Smooth muscle cell of the brain vasculature (primary cell): ENCODE results near the gene S100A9.

ENCODE experiments used
- DNase-seq: peaks from one replicate; pipeline ENCODE4 v3.0.0-alpha.2; 2012; ENCODE audit warnings: low read depth, low spot score

Gene S100A9

DNA sequence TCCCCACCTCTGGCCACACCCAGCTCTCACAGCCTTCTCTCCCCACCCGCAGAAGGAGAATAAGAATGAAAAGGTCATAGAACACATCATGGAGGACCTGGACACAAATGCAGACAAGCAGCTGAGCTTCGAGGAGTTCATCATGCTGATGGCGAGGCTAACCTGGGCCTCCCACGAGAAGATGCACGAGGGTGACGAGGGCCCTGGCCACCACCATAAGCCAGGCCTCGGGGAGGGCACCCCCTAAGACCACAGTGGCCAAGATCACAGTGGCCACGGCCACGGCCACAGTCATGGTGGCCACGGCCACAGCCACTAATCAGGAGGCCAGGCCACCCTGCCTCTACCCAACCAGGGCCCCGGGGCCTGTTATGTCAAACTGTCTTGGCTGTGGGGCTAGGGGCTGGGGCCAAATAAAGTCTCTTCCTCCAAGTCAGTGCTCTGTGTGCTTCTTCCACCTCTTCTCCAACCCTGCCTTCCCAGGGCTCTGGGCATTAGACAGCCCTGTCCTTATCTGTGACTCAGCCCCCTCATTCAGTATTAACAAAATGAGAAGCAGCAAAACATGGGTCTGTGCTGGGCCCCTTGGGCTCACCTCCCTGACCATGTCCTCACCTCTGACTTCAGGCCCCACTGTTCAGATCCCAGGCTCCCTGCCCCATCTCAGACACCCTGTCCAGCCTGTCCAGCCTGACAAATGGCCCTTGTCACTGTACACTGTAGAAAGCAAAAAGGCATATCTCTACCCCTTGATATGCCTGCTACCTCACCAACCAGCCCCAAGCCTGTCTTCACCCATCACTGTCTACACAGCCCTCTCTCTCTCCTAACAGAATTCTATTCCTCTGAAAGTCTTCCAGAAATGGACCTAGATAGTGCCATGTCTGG, 3.2 kb downstream of the S100A9 start:
- no peak for DNase-seq

DNA sequence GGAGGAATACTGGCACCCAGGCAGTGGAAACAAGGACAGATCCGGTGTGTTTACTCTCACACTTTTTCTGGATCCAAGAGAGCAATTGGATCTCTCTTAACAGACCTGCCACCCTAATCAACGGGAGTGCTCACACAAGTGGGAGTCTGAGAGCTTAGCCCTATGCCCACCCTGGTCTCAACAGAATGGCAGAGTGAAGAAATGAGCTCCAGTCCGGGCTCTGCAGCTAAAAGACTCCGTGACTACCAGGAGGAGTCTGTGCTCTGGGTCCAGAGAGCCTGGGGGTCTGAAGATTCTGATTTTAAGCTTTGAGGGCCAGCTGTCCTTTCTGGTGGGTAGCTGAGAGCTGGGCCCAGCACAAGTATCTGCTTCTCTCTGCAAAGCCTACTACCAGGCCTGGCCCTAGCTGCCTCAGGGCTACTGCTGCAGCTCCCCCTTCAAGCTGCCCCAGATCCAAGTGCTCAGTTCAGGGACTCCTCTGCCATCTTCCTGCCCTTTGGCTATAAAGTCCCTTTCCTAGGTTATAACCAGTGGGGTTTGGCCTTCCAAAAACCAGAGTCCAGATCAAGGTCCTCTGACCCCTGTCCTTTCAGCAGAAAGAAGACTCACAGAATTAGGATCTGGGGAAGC, 3.9 kb downstream of the S100A9 start:
- DNase-seq, result no peak

DNA sequence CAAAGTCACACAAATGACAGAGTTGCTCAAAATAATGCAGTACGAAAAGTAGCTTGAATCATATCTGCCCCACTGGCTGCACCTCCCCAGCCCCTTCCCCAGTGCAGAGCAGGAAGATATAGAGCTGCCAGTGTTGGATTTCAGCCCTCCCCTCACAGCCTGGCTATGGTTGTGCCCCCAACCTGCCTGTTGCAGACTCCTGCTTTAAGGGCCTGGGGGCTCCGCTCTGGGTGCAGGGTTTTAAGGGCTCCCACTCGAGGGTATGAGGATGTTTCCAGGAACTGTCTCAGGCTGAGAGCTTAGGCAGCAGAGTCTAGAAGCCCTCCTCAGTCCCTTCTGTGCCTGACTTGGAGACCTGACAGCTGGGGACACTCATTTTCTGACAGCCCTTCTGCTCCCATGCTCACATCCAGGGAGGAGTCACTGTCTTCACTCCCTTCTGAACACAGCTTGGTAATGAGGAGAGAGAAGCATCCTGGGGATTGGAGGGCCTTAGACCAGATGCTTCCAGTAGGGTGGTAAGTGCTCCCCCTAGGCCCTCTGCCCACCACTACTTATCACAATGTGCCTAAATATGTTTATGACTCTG, 4.6 kb downstream of the S100A9 start:
- DNase-seq, result no peak

- DNase-seq, result no peak
Measured at GRCh38 chr1:153363641-153364040, 6.0 kb downstream of the S100A9 start.

- DNase-seq, result no peak
Measured at GRCh38 chr1:153364156-153364555, 6.5 kb downstream of the S100A9 start.

DNA sequence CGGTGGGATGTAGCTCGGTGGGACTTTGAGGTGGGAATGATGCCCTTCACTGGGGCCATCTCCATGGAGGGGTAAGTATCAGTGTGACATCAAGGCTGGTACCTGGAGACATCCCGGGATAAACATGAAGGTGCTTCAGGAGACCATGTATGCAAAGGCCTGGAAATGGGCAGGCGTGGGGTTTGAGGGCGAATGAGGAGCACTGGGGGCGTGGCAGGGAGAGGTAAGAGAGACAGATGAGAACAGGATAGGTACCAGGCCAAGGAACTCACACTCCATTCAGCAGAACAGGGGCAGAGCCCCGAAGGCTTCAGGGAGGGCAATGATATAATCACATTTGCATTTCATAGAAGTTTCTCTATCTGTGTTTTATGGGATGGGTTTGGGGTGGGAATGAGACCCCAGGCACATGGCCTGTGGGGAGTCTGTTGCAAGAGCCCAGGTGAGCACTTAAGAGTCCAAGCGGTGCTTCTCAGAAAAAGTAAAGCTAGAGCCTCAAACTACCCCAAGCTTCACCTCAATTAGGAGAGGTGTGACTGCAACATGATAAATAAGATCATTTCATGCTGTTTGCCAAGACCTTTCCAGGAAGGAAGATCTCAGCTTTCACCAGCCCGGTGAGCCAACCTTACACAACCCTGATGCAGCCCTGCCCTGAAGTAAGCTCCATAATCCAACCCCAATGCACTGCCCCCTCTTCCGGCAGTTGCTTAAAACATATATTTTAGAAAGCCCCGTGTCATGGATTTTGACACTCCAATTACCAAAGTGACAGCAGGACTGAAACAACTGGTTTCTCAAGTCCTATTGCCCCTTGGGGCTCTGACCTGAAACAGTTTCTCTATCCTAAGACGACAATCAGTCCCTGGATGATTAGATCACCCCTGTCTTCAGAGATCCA, 7.4 kb downstream of the S100A9 start:
- DNase-seq, result no peak

GRCh38 chr1:153365696-153366095, 8.0 kb downstream of the S100A9 start:
- no peak for DNase-seq

DNA sequence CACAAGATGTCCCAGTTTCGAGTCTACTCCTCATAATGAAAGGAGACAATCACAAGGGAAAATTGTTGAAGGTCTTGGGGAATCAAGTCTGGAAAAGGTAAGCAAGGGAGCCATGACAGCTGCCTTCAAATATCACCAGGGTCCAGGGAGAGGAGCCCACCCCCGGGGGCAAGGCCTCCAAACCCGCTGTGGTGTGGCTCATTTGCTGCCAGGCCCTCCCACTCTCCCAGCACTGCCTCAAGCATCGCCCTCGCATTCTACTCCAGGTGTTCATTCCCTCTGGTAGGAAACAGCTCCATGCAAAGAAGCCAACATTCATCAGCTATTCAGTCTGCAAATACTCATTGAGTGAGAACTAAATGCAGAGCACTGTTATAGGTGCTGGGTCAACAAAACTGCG, 8.6 kb downstream of the S100A9 start:
- no peak for DNase-seq

- no peak for DNase-seq
Measured at GRCh38 chr1:153367090-153367489, 9.4 kb downstream of the S100A9 start.

GRCh38 chr1:153368495-153368894, 10.8 kb downstream of the S100A9 start:
- DNase-seq, result no peak

GRCh38 chr1:153370146-153370545, 12.5 kb downstream of the S100A9 start:
- DNase-seq, result no peak

- DNase-seq, result no peak
Measured at GRCh38 chr1:153371231-153371630, 13.6 kb downstream of the S100A9 start.

DNA sequence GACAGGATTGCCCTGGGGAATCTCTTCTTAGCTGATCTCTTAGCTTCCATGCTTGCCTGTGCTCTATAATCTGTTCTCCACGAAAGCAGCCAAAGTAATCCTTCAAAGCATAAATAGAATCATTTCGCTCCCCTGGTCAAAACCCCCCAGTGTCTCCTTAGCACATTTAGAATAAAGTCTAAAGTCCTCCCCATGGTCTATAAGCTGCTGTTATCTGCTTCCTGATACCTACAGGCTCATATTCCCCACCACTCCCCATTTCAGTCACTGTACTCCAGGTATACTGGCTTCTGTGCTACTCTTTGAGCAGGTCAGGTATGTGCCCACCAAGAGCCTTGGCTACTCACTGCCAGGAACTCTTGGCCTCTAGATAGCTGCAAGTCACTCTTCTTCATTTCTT, 14.9 kb downstream of the S100A9 start:
- DNase-seq, result no peak

DNA sequence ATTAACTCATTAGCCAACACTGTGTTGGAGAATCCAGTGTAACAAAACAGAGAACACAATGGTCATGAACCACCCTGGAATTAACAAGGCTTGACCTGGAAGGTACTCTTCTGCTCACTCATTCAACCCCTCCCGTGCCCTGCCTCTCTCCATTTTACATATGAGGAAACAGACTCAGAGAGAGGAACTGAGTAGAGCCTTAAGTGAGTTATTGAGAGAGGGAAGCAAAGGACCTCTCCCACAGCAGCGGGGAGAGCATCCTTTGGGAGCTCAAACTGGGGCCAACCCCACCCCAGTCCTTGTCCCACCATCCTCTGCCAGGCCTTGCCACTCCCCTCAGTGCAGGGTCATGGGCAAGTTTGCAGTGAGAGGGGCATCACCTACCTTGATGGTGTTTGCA, 16.4 kb downstream of the S100A9 start:
- no peak for DNase-seq

DNA sequence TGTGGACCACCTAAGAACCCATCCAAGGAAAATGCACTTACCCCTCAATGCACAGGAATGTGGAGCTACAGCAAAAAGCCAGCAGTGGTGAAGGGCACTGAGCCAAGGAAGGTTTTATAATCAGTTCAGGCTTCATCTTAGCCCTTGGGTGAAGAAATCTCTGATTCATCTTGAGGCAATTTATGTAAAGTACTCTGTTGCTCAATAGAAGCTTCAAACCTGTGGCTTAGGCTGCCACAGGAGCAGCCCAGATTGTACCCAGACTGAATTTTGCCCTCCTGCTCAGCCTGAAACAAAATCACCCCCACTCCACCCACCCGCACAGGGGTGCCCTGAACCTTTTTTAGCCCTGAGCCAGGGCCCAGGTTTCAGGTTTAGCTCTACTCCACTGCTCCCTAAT, 17.9 kb downstream of the S100A9 start, which contains the start of gene S100A12:
S100A12 (minus strand) TSS at position 111 of the 400 bp plus-strand sequence. CDS start 1,029 bp downstream, outside the sequence.
- no peak for DNase-seq

DNA sequence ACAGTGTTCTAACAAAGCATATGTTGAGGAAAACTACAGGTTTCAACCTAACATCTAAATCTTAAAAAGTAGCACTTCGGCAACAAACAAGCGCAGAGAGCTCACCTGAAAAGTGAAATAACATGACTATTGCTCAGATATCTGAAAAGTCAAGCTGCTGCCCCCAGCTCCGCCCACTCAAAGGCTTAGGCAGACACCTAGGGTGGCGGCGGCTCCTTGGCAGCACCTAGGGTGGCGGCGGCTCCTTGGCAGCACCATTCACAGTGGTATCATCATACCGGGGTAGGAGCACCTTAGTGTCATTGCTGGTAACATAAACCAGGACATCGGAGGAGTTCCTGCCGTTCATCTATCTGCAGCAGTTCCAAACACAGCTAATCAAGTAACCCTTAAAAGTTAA, 21.9 kb downstream of the S100A9 start:
- DNase-seq, result no peak

- no peak for DNase-seq
Measured at GRCh38 chr1:153380711-153381110, 23.1 kb downstream of the S100A9 start.

- DNase-seq, result no peak
Measured at GRCh38 chr1:153384958-153385580, 27.4 kb downstream of the S100A9 start.

DNA sequence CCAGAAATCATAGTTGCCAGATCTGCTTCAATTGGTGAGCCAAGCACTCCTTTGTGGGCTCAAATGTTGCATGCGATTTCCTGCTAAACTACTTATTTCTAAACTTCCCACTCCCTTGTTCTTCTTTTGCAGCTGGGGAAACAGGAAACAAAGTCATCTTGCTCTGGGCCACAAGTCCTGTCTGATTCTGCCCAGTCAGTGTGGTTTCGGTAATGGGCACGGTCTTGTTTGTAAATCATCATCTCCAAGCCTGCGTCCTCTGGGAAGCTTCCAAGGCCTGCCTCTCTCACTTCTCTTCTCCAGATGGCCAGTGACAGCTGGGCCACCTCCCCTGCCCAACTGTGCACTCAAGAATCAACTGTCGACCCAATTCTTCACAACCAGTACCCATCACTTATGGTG, 28.8 kb downstream of the S100A9 start:
- no peak for DNase-seq

- no peak for DNase-seq
Measured at GRCh38 chr1:153387001-153387400, 29.3 kb downstream of the S100A9 start.

- DNase-seq, result no peak
Measured at GRCh38 chr1:153387785-153388184, 30.1 kb downstream of the S100A9 start.
